B cell (primary cell): ENCODE data around the gene CIAPIN1.

Source experiments
- EZH2 ChIP-seq: IDR thresholded peaks from 2 replicates; pipeline ENCODE4 v1.6.1; 2012; ENCODE audit warnings: borderline replicate concordance, low read depth, mild to moderate bottlenecking, moderate library complexity, low read length; ENCODE audit not compliant: insufficient read depth, poor library complexity, severe bottlenecking
- TF ChIP-seq, protein P1 (sequence below): fragments of 200-600 bp; IDR thresholded peaks from one replicate; pipeline ENCODE4 v1.8.0; 2022; ENCODE audit warnings: antibody characterized with exemption, mild to moderate bottlenecking

DNA sequence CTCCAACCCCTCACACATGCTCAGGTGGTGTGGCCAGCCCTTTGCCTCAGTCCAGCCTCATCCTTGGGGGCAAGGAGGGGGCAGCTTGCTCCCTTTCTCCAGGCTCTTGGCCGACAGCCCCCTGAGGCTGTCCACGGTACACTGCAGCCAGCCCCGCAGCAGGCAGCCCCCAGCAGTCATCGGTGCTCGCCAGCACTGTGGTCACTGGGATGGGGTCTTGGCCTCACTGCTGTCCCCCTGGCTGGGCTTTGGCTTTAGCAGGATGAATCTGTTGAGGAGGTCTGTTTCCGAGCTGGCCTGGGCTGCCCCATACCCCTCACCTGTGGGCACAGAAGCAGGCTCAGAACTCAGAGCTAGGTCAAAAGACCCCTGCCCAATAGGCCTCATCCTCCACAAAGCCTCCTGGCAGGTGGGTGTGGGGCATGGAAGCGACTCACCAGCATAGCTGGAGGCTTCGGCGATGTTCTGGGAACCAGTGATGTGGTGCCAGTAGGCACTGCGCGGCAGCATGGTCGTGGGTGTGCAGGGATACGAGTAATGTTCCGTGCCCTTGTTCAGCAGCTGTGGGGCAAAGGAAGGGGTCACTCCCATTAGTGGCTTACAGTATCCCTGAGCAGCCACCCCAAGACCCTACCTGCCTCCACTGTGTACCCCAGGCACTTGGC is 26.1 kb upstream of the CIAPIN1 start:
- TF ChIP-seq, protein P1, sequence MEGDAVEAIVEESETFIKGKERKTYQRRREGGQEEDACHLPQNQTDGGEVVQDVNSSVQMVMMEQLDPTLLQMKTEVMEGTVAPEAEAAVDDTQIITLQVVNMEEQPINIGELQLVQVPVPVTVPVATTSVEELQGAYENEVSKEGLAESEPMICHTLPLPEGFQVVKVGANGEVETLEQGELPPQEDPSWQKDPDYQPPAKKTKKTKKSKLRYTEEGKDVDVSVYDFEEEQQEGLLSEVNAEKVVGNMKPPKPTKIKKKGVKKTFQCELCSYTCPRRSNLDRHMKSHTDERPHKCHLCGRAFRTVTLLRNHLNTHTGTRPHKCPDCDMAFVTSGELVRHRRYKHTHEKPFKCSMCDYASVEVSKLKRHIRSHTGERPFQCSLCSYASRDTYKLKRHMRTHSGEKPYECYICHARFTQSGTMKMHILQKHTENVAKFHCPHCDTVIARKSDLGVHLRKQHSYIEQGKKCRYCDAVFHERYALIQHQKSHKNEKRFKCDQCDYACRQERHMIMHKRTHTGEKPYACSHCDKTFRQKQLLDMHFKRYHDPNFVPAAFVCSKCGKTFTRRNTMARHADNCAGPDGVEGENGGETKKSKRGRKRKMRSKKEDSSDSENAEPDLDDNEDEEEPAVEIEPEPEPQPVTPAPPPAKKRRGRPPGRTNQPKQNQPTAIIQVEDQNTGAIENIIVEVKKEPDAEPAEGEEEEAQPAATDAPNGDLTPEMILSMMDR = no peak
- TF ChIP-seq EZH2 = no peak
